Natural killer cell (primary cell): ENCODE data around the gene ABI3BP. TPM values are rescaled to one million over a fixed set of nuclear protein-coding genes. Genes with fewer than 3 reads are reported as not detected.

Source experiments
- ATAC-seq, 3 donors: fragments of 150-1000 bp in 2 of 3; fragments of 200-7000 bp in 1 of 3; cut with Tn5 transposase; 1 replicate in 1 of 3; 2 replicates in 2 of 3; pipeline ENCODE4 v1.10.0; 2021; ENCODE audit warnings: mild to moderate bottlenecking in 2 of 3, moderate library complexity in 2 of 3
- DNase-seq, 2 donors: peaks; one replicate each; pipeline versions ENCODE4 v3.0.0 to v3.0.0-alpha.2; 2013 to 2021; ENCODE audit warnings: mixed read lengths in 1 of 2
- H3K27ac ChIP-seq: one replicate; pipeline ENCODE4 v1.5.1; 2013; ENCODE audit warnings: mild to moderate bottlenecking, low read length
- H3K27me3 ChIP-seq: one replicate; pipeline ENCODE4 v1.6.1; 2013; ENCODE audit warnings: low read length; ENCODE audit not compliant: control insufficient read depth, insufficient read depth
- H3K36me3 ChIP-seq: one replicate; pipeline ENCODE4 v1.6.1; 2013; ENCODE audit warnings: low read length; ENCODE audit not compliant: control insufficient read depth, insufficient read depth
- H3K4me1 ChIP-seq: one replicate; pipeline ENCODE4 v1.6.1; 2013; ENCODE audit warnings: low read length; ENCODE audit not compliant: control insufficient read depth, insufficient read depth
- H3K4me3 ChIP-seq: one replicate; pipeline ENCODE4 v1.5.1; 2013; ENCODE audit warnings: low read length
- H3K9me3 ChIP-seq: one replicate; pipeline ENCODE4 v1.6.1; 2013; ENCODE audit warnings: low read length; ENCODE audit not compliant: control insufficient read depth, insufficient read depth
- H3K27ac Mint-ChIP-seq, 2 donors: one replicate each; pipeline ENCODE4 v1.8.0; 2022; ENCODE audit warnings: mild to moderate bottlenecking in 2 of 2, mixed read lengths in 2 of 2, moderate library complexity in 1 of 2
- H3K27me3 Mint-ChIP-seq, 2 donors: one replicate each; pipeline ENCODE4 v1.8.0; 2022; ENCODE audit warnings: low read depth in 2 of 2, mixed read lengths in 2 of 2
- H3K36me3 Mint-ChIP-seq: one replicate; pipeline ENCODE4 v1.8.0; 2022; ENCODE audit warnings: mixed read lengths
- H3K4me1 Mint-ChIP-seq, 2 donors: one replicate each; pipeline ENCODE4 v1.8.0; 2022; ENCODE audit warnings: mixed read lengths in 2 of 2
- H3K4me3 Mint-ChIP-seq: one replicate; pipeline ENCODE4 v1.8.0; 2022; ENCODE audit warnings: mild to moderate bottlenecking, moderate library complexity, mixed read lengths
- H3K9me3 Mint-ChIP-seq, 2 donors: one replicate each; pipeline ENCODE4 v1.8.0; 2022; ENCODE audit warnings: mixed read lengths in 2 of 2
- WGBS: methylation state at CpG from one replicate; pipeline ENCODE4 v1.1.7; 2013; ENCODE audit warnings: missing lambda C conversion rate; ENCODE audit not compliant: insufficient coverage; 5-methylcytosine and 5-hydroxymethylcytosine counted together
- intact Hi-C: fragments of 100-400 bp; cut with micrococcal nuclease; formaldehyde crosslinking; loops from one replicate; pipeline ENCODE4 v1.14.2; 2022
- total RNA-seq, 4 donors: library from RNA; stranded (reverse); fragments of 120-200 nt in 1 of 4; gene quantifications; one replicate each; pipeline versions ENCODE4 v1.2.3 to v1.2.4, GENCODE V29; 2013 to 2022
- TF ChIP-seq, protein P1 (sequence below): fragments of 200-600 bp; IDR thresholded peaks from one replicate; pipeline ENCODE4 v1.8.0; 2022; ENCODE audit warnings: antibody characterized with exemption

The ABI3BP gene
- total RNA-seq, 3 donors from 2014 or later (not counting 1 experiment from before 2014, with no cell fraction given) = not detected

DNA sequence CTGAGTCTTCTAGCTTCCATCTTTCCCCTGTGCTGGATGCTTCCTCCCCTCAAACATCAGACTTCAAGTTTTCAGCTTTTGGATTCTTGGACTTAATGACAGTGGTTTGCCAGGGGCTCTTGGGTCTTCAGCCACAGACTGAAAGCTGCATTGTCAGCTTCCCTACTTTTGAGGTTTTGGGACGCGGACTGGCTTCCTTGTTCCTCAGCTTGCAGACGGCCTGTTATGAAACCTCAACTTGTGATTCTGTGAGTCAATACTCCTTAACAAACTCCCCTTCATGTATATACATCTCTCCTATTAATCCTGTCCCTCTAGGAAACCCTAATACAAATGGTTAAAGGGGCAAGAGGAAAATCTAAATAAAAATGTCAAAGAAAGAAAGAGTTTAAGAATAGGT, 100.1 kb downstream of the ABI3BP start:
- H3K9me3 ChIP-seq = no peaks in the 10 kb centered on the region
- Mint-ChIP-seq H3K27ac (no peak overlapping the region), H3K4me3 (no peak overlapping the region), H3K4me1 (no peaks in the 10 kb centered on the region), H3K9me3 (peaks cover 0 to 2% of the 10 kb centered on the region in 2 donors), H3K36me3 (no peaks in the 10 kb centered on the region), H3K27me3 (no peaks in the 10 kb centered on the region)
- no peaks in the 10 kb centered on the region for H3K4me1 ChIP-seq
- no peak overlapping the region for H3K27ac ChIP-seq
- TF ChIP-seq, protein P1, sequence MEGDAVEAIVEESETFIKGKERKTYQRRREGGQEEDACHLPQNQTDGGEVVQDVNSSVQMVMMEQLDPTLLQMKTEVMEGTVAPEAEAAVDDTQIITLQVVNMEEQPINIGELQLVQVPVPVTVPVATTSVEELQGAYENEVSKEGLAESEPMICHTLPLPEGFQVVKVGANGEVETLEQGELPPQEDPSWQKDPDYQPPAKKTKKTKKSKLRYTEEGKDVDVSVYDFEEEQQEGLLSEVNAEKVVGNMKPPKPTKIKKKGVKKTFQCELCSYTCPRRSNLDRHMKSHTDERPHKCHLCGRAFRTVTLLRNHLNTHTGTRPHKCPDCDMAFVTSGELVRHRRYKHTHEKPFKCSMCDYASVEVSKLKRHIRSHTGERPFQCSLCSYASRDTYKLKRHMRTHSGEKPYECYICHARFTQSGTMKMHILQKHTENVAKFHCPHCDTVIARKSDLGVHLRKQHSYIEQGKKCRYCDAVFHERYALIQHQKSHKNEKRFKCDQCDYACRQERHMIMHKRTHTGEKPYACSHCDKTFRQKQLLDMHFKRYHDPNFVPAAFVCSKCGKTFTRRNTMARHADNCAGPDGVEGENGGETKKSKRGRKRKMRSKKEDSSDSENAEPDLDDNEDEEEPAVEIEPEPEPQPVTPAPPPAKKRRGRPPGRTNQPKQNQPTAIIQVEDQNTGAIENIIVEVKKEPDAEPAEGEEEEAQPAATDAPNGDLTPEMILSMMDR = no peak
- DNase-seq (no peak), ATAC-seq (no peak)
- no peaks in the 10 kb centered on the region for H3K36me3 ChIP-seq
- 31% methylated on average over 3 of the region's 3 CpGs for WGBS
- intact Hi-C loops = no loop called here
- no peak overlapping the region for H3K4me3 ChIP-seq
- H3K27me3 ChIP-seq = no peaks in the 10 kb centered on the region

GRCh38 chr3:100891827-100892226, 101.4 kb downstream of the ABI3BP start:
- no peak overlapping the region for H3K27ac Mint-ChIP-seq
- H3K4me3 Mint-ChIP-seq = no peak overlapping the region
- TF ChIP-seq, protein P1 = no peak
- no peak for DNase-seq
- H3K9me3 Mint-ChIP-seq = peaks cover 0 to 2% of the 10 kb centered on the region in 2 donors
- no peaks in the 10 kb centered on the region for H3K4me1 Mint-ChIP-seq
- no peak overlapping the region for H3K27ac ChIP-seq
- no peaks in the 10 kb centered on the region for H3K9me3 ChIP-seq
- H3K27me3 ChIP-seq = no peaks in the 10 kb centered on the region
- no peaks in the 10 kb centered on the region for H3K36me3 ChIP-seq
- no peaks in the 10 kb centered on the region for H3K4me1 ChIP-seq
- WGBS = 85% methylated on average over 4 of the region's 5 CpGs
- H3K27me3 Mint-ChIP-seq = no peaks in the 10 kb centered on the region
- ATAC-seq = no peak
- no peaks in the 10 kb centered on the region for H3K36me3 Mint-ChIP-seq
- intact Hi-C loops = no loop called here
- no peak overlapping the region for H3K4me3 ChIP-seq

GRCh38 chr3:100891033-100891432, 102.2 kb downstream of the ABI3BP start:
- no peaks in the 10 kb centered on the region for H3K27me3 Mint-ChIP-seq
- no peaks in the 10 kb centered on the region for H3K9me3 ChIP-seq
- H3K36me3 ChIP-seq = no peaks in the 10 kb centered on the region
- intact Hi-C loops = no loop called here
- WGBS = 11% methylated on average over 1 of the region's 2 CpGs
- no peak overlapping the region for H3K27ac Mint-ChIP-seq
- no peak for ATAC-seq
- no peaks in the 10 kb centered on the region for H3K4me1 Mint-ChIP-seq
- no peak for DNase-seq
- H3K36me3 Mint-ChIP-seq = no peaks in the 10 kb centered on the region
- H3K9me3 Mint-ChIP-seq = peaks cover 0 to 2% of the 10 kb centered on the region in 2 donors
- H3K4me3 ChIP-seq = no peak overlapping the region
- H3K4me3 Mint-ChIP-seq = no peak overlapping the region
- no peaks in the 10 kb centered on the region for H3K4me1 ChIP-seq
- TF ChIP-seq, protein P1 = no peak
- H3K27ac ChIP-seq = no peak overlapping the region
- H3K27me3 ChIP-seq = no peaks in the 10 kb centered on the region

DNA sequence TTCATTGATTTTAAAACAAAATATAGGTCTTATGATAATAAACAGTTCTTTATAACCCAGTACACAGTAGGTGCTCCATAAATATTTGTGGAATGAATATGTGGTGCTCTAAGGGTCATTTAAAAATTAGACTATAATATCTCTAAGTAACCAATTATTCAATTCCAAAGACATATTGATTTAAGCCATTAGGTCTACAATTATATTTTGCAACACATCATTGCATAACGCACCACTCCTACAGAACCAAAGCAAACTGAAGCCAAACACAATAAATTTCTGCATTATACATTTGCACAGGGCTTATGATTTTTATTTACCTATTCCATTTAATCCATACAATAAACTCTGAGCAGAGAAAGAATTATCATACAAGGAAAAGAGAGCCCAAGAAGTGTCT, 104.3 kb downstream of the ABI3BP start:
- H3K27me3 Mint-ChIP-seq = no peaks in the 10 kb centered on the region
- no peak overlapping the region for H3K27ac ChIP-seq
- DNase-seq (no peak), ATAC-seq (no peak)
- no peaks in the 10 kb centered on the region for H3K27me3 ChIP-seq
- intact Hi-C loops = no loop called here
- peaks cover 0 to 2% of the 10 kb centered on the region in 2 donors for H3K9me3 Mint-ChIP-seq
- TF ChIP-seq, protein P1 = no peak
- H3K4me3 Mint-ChIP-seq = no peak overlapping the region
- no peaks in the 10 kb centered on the region for H3K36me3 Mint-ChIP-seq
- WGBS = 91% methylated on average over 1 of the region's 1 CpG
- H3K4me3 ChIP-seq = no peak overlapping the region
- no peaks in the 10 kb centered on the region for H3K9me3 ChIP-seq
- no peaks in the 10 kb centered on the region for H3K4me1 ChIP-seq
- no peak overlapping the region for H3K27ac Mint-ChIP-seq
- no peaks in the 10 kb centered on the region for H3K36me3 ChIP-seq
- H3K4me1 Mint-ChIP-seq = no peaks in the 10 kb centered on the region
